HUES6 (cell line): Measurements from ENCODE around the gene RER1.

ENCODE experiments used
- H3K27ac ChIP-seq: 2 replicates; pipeline ENCODE4 v1.7.0; 2013; ENCODE audit warnings: low read depth, mild to moderate bottlenecking, low read length, inconsistent platforms
- H3K27me3 ChIP-seq: 2 replicates; pipeline ENCODE4 v1.6.1; 2013; ENCODE audit warnings: low read length; ENCODE audit not compliant: control insufficient read depth, insufficient read depth
- H3K36me3 ChIP-seq: 2 replicates; pipeline ENCODE4 v1.6.1; 2013; ENCODE audit warnings: low read length; ENCODE audit not compliant: control insufficient read depth, insufficient read depth
- H3K4me1 ChIP-seq: 2 replicates; pipeline ENCODE4 v1.6.1; 2013; ENCODE audit warnings: low read length; ENCODE audit not compliant: control insufficient read depth, insufficient read depth
- H3K4me3 ChIP-seq: 2 replicates; pipeline ENCODE4 v1.5.1; 2013; ENCODE audit warnings: low read depth, low read length
- H3K9ac ChIP-seq: one replicate; pipeline ENCODE4 v1.6.1; 2013; ENCODE audit warnings: mild to moderate bottlenecking, low read length
- H3K9me3 ChIP-seq: 2 replicates; pipeline ENCODE4 v1.6.1; 2013; ENCODE audit warnings: low read depth, low read length; ENCODE audit not compliant: control insufficient read depth, insufficient read depth

The RER1 gene

GRCh38 chr1:2425892-2426291, 34.3 kb downstream of the RER1 start:
- H3K27me3 ChIP-seq: no peaks in the 10 kb centered on the region; the same call in 1 of the 2 replicates
- H3K27ac ChIP-seq: no peak overlapping the region
- no peak overlapping the region for H3K9ac ChIP-seq
- H3K9me3 ChIP-seq: peaks cover 25% of the 10 kb centered on the region
- H3K4me3 ChIP-seq: no peak overlapping the region
- H3K4me1 ChIP-seq: no peaks in the 10 kb centered on the region
- no peaks in the 10 kb centered on the region for H3K36me3 ChIP-seq

- Histone ChIP-seq H3K4me1 (no peaks in the 10 kb centered on the region), H3K9ac (no peak overlapping the region), H3K27me3 (no peaks in the 10 kb centered on the region; the same call in 1 of the 2 replicates), H3K9me3 (peaks cover 25% of the 10 kb centered on the region), H3K36me3 (no peaks in the 10 kb centered on the region), H3K27ac (no peak overlapping the region), H3K4me3 (no peak overlapping the region)
Measured at GRCh38 chr1:2426540-2426939, 34.9 kb downstream of the RER1 start.

GRCh38 chr1:2427051-2427450, 35.4 kb downstream of the RER1 start:
- Histone ChIP-seq H3K4me1 (no peaks in the 10 kb centered on the region), H3K4me3 (no peak overlapping the region), H3K9ac (no peak overlapping the region), H3K27ac (no peak overlapping the region), H3K27me3 (no peaks in the 10 kb centered on the region; the same call in 1 of the 2 replicates), H3K36me3 (no peaks in the 10 kb centered on the region), H3K9me3 (peaks cover 25% of the 10 kb centered on the region)

GRCh38 chr1:2427976-2428375, 36.3 kb downstream of the RER1 start:
- peaks cover 4% of the 10 kb centered on the region; the same call in 1 of the 2 replicates for H3K27me3 ChIP-seq
- H3K36me3 ChIP-seq: no peaks in the 10 kb centered on the region
- H3K4me1 ChIP-seq: no peaks in the 10 kb centered on the region
- H3K27ac ChIP-seq: no peak overlapping the region
- no peak overlapping the region for H3K4me3 ChIP-seq
- H3K9ac ChIP-seq: no peak overlapping the region
- H3K9me3 ChIP-seq: peaks cover 25% of the 10 kb centered on the region

GRCh38 chr1:2428490-2428889, 36.8 kb downstream of the RER1 start:
- H3K36me3 ChIP-seq: no peaks in the 10 kb centered on the region
- H3K4me1 ChIP-seq: no peaks in the 10 kb centered on the region
- no peak overlapping the region for H3K27ac ChIP-seq
- no peak overlapping the region for H3K4me3 ChIP-seq
- peaks cover 9% of the 10 kb centered on the region; the same call in 1 of the 2 replicates for H3K27me3 ChIP-seq
- H3K9me3 ChIP-seq: peaks cover 21% of the 10 kb centered on the region
- H3K9ac ChIP-seq: no peak overlapping the region

GRCh38 chr1:2429780-2430591, 38.3 kb downstream of the RER1 start:
- Histone ChIP-seq H3K27ac (no peak overlapping the region), H3K27me3 (peaks cover 23% of the 10 kb centered on the region; the same call in 1 of the 2 replicates), H3K4me1 (no peaks in the 10 kb centered on the region), H3K9ac (no peak overlapping the region), H3K36me3 (no peaks in the 10 kb centered on the region), H3K4me3 (no peak overlapping the region), H3K9me3 (peaks cover 19% of the 10 kb centered on the region)

- H3K4me3 ChIP-seq: no peak overlapping the region
- no peak overlapping the region for H3K27ac ChIP-seq
- peaks cover 28% of the 10 kb centered on the region; the same call in 1 of the 2 replicates for H3K27me3 ChIP-seq
- no peaks in the 10 kb centered on the region for H3K4me1 ChIP-seq
- H3K9me3 ChIP-seq: peaks cover 19% of the 10 kb centered on the region
- H3K9ac ChIP-seq: no peak overlapping the region
- no peaks in the 10 kb centered on the region for H3K36me3 ChIP-seq
Measured at GRCh38 chr1:2430592-2430973, 38.9 kb downstream of the RER1 start.

GRCh38 chr1:2431103-2431502, 39.5 kb downstream of the RER1 start:
- H3K27ac ChIP-seq: no peak overlapping the region
- no peaks in the 10 kb centered on the region for H3K36me3 ChIP-seq
- H3K4me3 ChIP-seq: no peak overlapping the region
- peaks cover 32% of the 10 kb centered on the region; the same call in 1 of the 2 replicates for H3K27me3 ChIP-seq
- H3K9me3 ChIP-seq: peaks cover 19% of the 10 kb centered on the region
- no peaks in the 10 kb centered on the region for H3K4me1 ChIP-seq
- no peak overlapping the region for H3K9ac ChIP-seq

- Histone ChIP-seq H3K9ac (no peak overlapping the region), H3K36me3 (no peaks in the 10 kb centered on the region), H3K9me3 (peaks cover 19% of the 10 kb centered on the region), H3K4me3 (no peak overlapping the region), H3K4me1 (no peaks in the 10 kb centered on the region), H3K27ac (no peak overlapping the region), H3K27me3 (peaks cover 33% of the 10 kb centered on the region; the same call in 1 of the 2 replicates)
Measured at GRCh38 chr1:2431518-2431917, 39.9 kb downstream of the RER1 start.

- no peak overlapping the region for H3K4me3 ChIP-seq
- H3K9me3 ChIP-seq: peaks cover 19% of the 10 kb centered on the region
- H3K27ac ChIP-seq: no peak overlapping the region
- peaks cover 34% of the 10 kb centered on the region; the same call in 1 of the 2 replicates for H3K27me3 ChIP-seq
- no peak overlapping the region for H3K9ac ChIP-seq
- H3K4me1 ChIP-seq: no peaks in the 10 kb centered on the region
- no peaks in the 10 kb centered on the region for H3K36me3 ChIP-seq
Measured at GRCh38 chr1:2432441-2432844, 40.8 kb downstream of the RER1 start.

GRCh38 chr1:2433196-2433595, 41.6 kb downstream of the RER1 start:
- Histone ChIP-seq H3K36me3 (no peaks in the 10 kb centered on the region), H3K9me3 (peaks cover 16% of the 10 kb centered on the region), H3K4me3 (no peak overlapping the region), H3K4me1 (no peaks in the 10 kb centered on the region), H3K27ac (no peak overlapping the region), H3K9ac (no peak overlapping the region), H3K27me3 (peaks cover 34% of the 10 kb centered on the region; the same call in 1 of the 2 replicates)
